GM12878 (cell line): Measurements from ENCODE around the gene RHEX. TPM values are rescaled to one million over a fixed set of nuclear protein-coding genes. Genes with fewer than 3 reads are reported as not detected.

Experiments
- ATAC-seq: fragments of 200-7000 bp; cut with Tn5 transposase; 3 replicates; pipeline ENCODE4 v1.9.1; 2020; ENCODE audit warnings: mild to moderate bottlenecking, moderate library complexity
- BruUV-seq: library from RNA; stranded (reverse); fragments of 400-500 nt; replicated peaks from 2 replicates; lab custom pipeline; 2021; lab: Mats Ljungman, UMichigan
- CTCF ChIA-PET: fragments of 300-600 bp; sonication (Branson Sonifier 250); formaldehyde crosslinking; extraction: SDS; loops from one replicate; lab custom pipeline; 2021; ENCODE audit warnings: inconsistent platforms; lab: Yijun Ruan, JAX
- POLR2A ChIA-PET: fragments of 350-600 bp; formaldehyde crosslinking; extraction: SDS; loops from one replicate; lab custom pipeline; 2021; ENCODE audit warnings: inconsistent platforms; lab: Charles Lee
- RAD21 ChIA-PET: fragments of 300-600 bp; sonication (Branson Sonifier 250); formaldehyde crosslinking; loops from one replicate; lab custom pipeline; 2023; ENCODE audit warnings: antibody characterized with exemption; ENCODE audit not compliant: unreplicated experiment; lab: Charles Lee
- SMC1A ChIA-PET: fragments of 300-600 bp; sonication (Branson Sonifier 250); formaldehyde crosslinking; loops from one replicate; lab custom pipeline; 2023; ENCODE audit not compliant: unreplicated experiment, uncharacterized antibody; lab: Charles Lee
- DNase-seq: peaks from one replicate; pipeline ENCODE4 v3.0.0-alpha.2; 2011; ENCODE audit warnings: low read depth, low spot score
- FAIRE-seq: peaks from 3 replicates; lab custom pipeline; 2011; peaks lifted over from hg19 to GRCh38; lab: Jason Lieb, UNC
- H2AFZ ChIP-seq: 2 replicates; pipeline ENCODE4 v1.6.0; 2011; ENCODE audit warnings: low read depth, low read length, control low read depth; ENCODE audit not compliant: control insufficient read depth
- H3K27ac ChIP-seq: 2 replicates; pipeline ENCODE4 v1.5.1; 2011; ENCODE audit warnings: control low read depth; ENCODE audit not compliant: control insufficient read depth, insufficient read depth
- H3K27me3 ChIP-seq, 2 experiments: replicated peaks in 1 of 2; 2 replicates each; pipeline versions ENCODE4 v1.6.0 to v1.6.1; 2011; ENCODE audit warnings: low read length in 1 of 2; ENCODE audit not compliant: control insufficient read depth in 2 of 2, insufficient read depth in 2 of 2
- H3K36me3 ChIP-seq, 2 experiments: 2 replicates each; pipeline ENCODE4 v1.5.1; 2011; ENCODE audit warnings: low read length in 1 of 2; ENCODE audit not compliant: control insufficient read depth in 2 of 2, insufficient read depth in 2 of 2
- H3K4me1 ChIP-seq: 2 replicates; pipeline ENCODE4 v1.6.1; 2011; ENCODE audit warnings: mild to moderate bottlenecking, low read length, moderate library complexity, mixed read lengths; ENCODE audit not compliant: control insufficient read depth, insufficient read depth
- H3K4me2 ChIP-seq: 2 replicates; pipeline ENCODE4 v1.6.0; 2011; ENCODE audit warnings: control low read depth; ENCODE audit not compliant: control insufficient read depth, insufficient read depth
- H3K4me3 ChIP-seq: fragments of 200-600 bp; sonication (generic); 2 replicates; pipeline ENCODE4 v1.5.1; 2016
- H3K79me2 ChIP-seq: 2 replicates; pipeline ENCODE4 v1.6.0; 2011; ENCODE audit warnings: low read length; ENCODE audit not compliant: control insufficient read depth, insufficient read depth
- H3K9ac ChIP-seq: 2 replicates; pipeline ENCODE4 v1.8.0; 2011; ENCODE audit warnings: low read length, control low read depth, mixed read lengths; ENCODE audit not compliant: control insufficient read depth, insufficient read depth
- H3K9me3 ChIP-seq: replicated peaks from 3 replicates; pipeline ENCODE4 v1.5.1; 2011; ENCODE audit warnings: mild to moderate bottlenecking, low read length; ENCODE audit not compliant: control insufficient read depth, insufficient read depth
- H4K20me1 ChIP-seq: 2 replicates; pipeline ENCODE4 v1.6.0; 2011; ENCODE audit not compliant: control insufficient read depth, insufficient read depth
- BMI1 ChIP-seq: fragments of 450-650 bp; IDR thresholded peaks from 2 replicates; pipeline ENCODE4 v1.6.1; 2016; ENCODE audit warnings: mild to moderate bottlenecking, moderate library complexity, borderline replicate concordance
- E4F1 ChIP-seq: fragments of 450-650 bp; IDR thresholded peaks from 2 replicates; pipeline ENCODE4 v1.6.1; 2018; ENCODE audit warnings: borderline replicate concordance, mild to moderate bottlenecking; ENCODE audit not compliant: partially characterized antibody
- ESRRA ChIP-seq: IDR thresholded peaks from 2 replicates; pipeline ENCODE4 v1.6.1; 2012; ENCODE audit warnings: mild to moderate bottlenecking, low read length, improper control_type of control experiment
- GABPA ChIP-seq: IDR thresholded peaks from 2 replicates; pipeline ENCODE4 v1.6.1; 2014; ENCODE audit warnings: antibody characterized with exemption, low read depth, mild to moderate bottlenecking, inconsistent platforms
- HDAC6 ChIP-seq: fragments of 200-600 bp; sonication (generic); IDR thresholded peaks from one replicate; pipeline ENCODE4 v1.8.0; 2017; ENCODE audit warnings: antibody characterized with exemption; ENCODE audit not compliant: unreplicated experiment
- MAX ChIP-seq: IDR thresholded peaks from 2 replicates; pipeline ENCODE4 v1.6.1; 2012; ENCODE audit warnings: low read depth, low read length, improper control_type of control experiment
- MTA2 ChIP-seq: fragments of 450-650 bp; IDR thresholded peaks from 2 replicates; pipeline ENCODE4 v1.6.1; 2016; ENCODE audit warnings: low read depth, mild to moderate bottlenecking, moderate library complexity
- MTA3 ChIP-seq: IDR thresholded peaks from 2 replicates; pipeline ENCODE4 v1.6.1; 2012; ENCODE audit warnings: low read length, inconsistent platforms, borderline replicate concordance
- MYC ChIP-seq: IDR thresholded peaks from 2 replicates; pipeline ENCODE4 v1.6.1; 2011; ENCODE audit warnings: mild to moderate bottlenecking, low read length, moderate library complexity, inconsistent platforms; ENCODE audit not compliant: insufficient read depth, insufficient replicate concordance, insufficient read length, severe bottlenecking
- RAD51 ChIP-seq: fragments of 450-650 bp; IDR thresholded peaks from 2 replicates; pipeline ENCODE4 v1.6.1; 2016; ENCODE audit warnings: moderate library complexity, mild to moderate bottlenecking, inconsistent platforms
- RFX5 ChIP-seq: IDR thresholded peaks from 2 replicates; pipeline ENCODE4 v1.6.1; 2011; ENCODE audit warnings: low read depth, low read length, improper control_type of control experiment
- SIN3A ChIP-seq: IDR thresholded peaks from 2 replicates; pipeline ENCODE4 v1.6.1; 2012; ENCODE audit warnings: low read depth, low read length, improper control_type of control experiment
- SMAD5 ChIP-seq: IDR thresholded peaks from 2 replicates; pipeline ENCODE4 v1.6.1; 2016; ENCODE audit warnings: antibody characterized with exemption, low read depth
- SMARCA5 ChIP-seq: fragments of 450-650 bp; IDR thresholded peaks from 2 replicates; pipeline ENCODE4 v1.6.1; 2017; ENCODE audit warnings: mild to moderate bottlenecking
- SPI1 ChIP-seq: IDR thresholded peaks from 2 replicates; pipeline ENCODE4 v1.6.1; 2011; ENCODE audit warnings: low read depth, mild to moderate bottlenecking, low read length, moderate library complexity, borderline replicate concordance; ENCODE audit not compliant: insufficient read depth
- TBL1XR1 ChIP-seq: IDR thresholded peaks from 2 replicates; pipeline ENCODE4 v1.6.1; 2012; ENCODE audit warnings: low read depth, low read length, improper control_type of control experiment
- TCF7 ChIP-seq: IDR thresholded peaks from 2 replicates; pipeline ENCODE4 v1.6.1; 2014; ENCODE audit warnings: antibody characterized with exemption, borderline replicate concordance
- ZNF24 ChIP-seq: fragments of 450-650 bp; IDR thresholded peaks from 2 replicates; pipeline ENCODE4 v1.6.1; 2017; ENCODE audit warnings: antibody characterized with exemption, mild to moderate bottlenecking
- ZNF622 ChIP-seq: fragments of 450-650 bp; IDR thresholded peaks from 2 replicates; pipeline ENCODE4 v1.6.1; 2017; ENCODE audit warnings: mild to moderate bottlenecking, inconsistent platforms
- ZZZ3 ChIP-seq: IDR thresholded peaks from 2 replicates; pipeline ENCODE4 v1.6.1; 2011; ENCODE audit warnings: low read depth; ENCODE audit not compliant: control insufficient read depth, insufficient read length
- in situ Hi-C: fragments of 300-500 bp; cut with MboI; formaldehyde crosslinking; loops from 9 replicates; pipeline ENCODE4 v1.14.3; 2018; ENCODE audit warnings: mixed read lengths
- intact Hi-C: fragments of 100-400 bp; cut with micrococcal nuclease; formaldehyde crosslinking; loops from one replicate; pipeline ENCODE4 v1.14.2; 2022; ENCODE audit not compliant: unreplicated experiment
- polyA plus RNA-seq, 11 experiments: library from polyadenylated mRNA; depleted of rRNA in 4 of 11; unstranded in 6 of 11; stranded (reverse) in 5 of 11; fragments of >200 nt; fragmentation: Nextera tagmentation in 4 of 11; fragmentation: Illumina TruSeq in 1 of 11; extraction: Ambion mirVana in 4 of 11; extraction: Trizol in 1 of 11; gene quantifications; 1 replicate in 1 of 11; 2 replicates in 10 of 11; pipeline versions ENCODE4 v1.2.1 to v1.2.3, GENCODE V29; 2011 to 2016; ENCODE audit warnings: inconsistent platforms in 2 of 11, missing spikeins in 2 of 11, low read depth in 1 of 11
- total RNA-seq, 4 experiments: library from RNA; depleted of rRNA in 3 of 4; stranded (reverse); fragments of >200 nt in 3 of 4; fragmentation: Illumina TruSeq in 1 of 4; extraction: Trizol in 1 of 4; gene quantifications; 2 replicates each; pipeline versions ENCODE4 v1.2.1 to v1.2.3, GENCODE V29; 2013 to 2021
- TF ChIP-seq, protein P1 (sequence below): fragments of 450-650 bp; IDR thresholded peaks from 2 replicates; pipeline ENCODE4 v1.6.1; 2017; ENCODE audit warnings: low read depth, mild to moderate bottlenecking, moderate library complexity
- TF ChIP-seq, protein P2 (sequence below): IDR thresholded peaks from 2 replicates; pipeline ENCODE4 v1.6.1; 2011; ENCODE audit warnings: low read depth, mild to moderate bottlenecking, low read length, moderate library complexity, borderline replicate concordance; ENCODE audit errors: extremely low read depth

Gene RHEX
- total and polyA plus RNA-seq, 10 of the 15 experiments (the other 5 are each of a cell fraction or from before 2014, with no cell fraction given): 2.4 to 11.4 (median 5.7) TPM

- POLR2A ChIA-PET: no interaction called here
- TF ChIP-seq MAX (no peak), MTA3 (peak; percentile 72; the same call in 1 of the 2 replicates), TBL1XR1 (peak; percentile 77; the same call in 1 of the 2 replicates), MYC (no peak), E4F1 (no peak), ZNF622 (no peak), SIN3A (no peak), SMARCA5 (no peak), SPI1 (no peak), ZZZ3 (no peak), BMI1 (no peak; the same call in 1 of the 2 replicates), RAD51 (peak; percentile 61; the same call in 1 of the 2 replicates), RFX5 (no peak), GABPA (0 out of 2 replicates have a peak, but pooled peaks have one; percentile 39), TCF7 (peak; percentile 13; the same call in 1 of the 2 replicates), ZNF24 (no peak), ESRRA (no peak), MTA2 (peak; percentile 76), SMAD5 (no peak), HDAC6 (no peak)
- TF ChIP-seq, protein P1, sequence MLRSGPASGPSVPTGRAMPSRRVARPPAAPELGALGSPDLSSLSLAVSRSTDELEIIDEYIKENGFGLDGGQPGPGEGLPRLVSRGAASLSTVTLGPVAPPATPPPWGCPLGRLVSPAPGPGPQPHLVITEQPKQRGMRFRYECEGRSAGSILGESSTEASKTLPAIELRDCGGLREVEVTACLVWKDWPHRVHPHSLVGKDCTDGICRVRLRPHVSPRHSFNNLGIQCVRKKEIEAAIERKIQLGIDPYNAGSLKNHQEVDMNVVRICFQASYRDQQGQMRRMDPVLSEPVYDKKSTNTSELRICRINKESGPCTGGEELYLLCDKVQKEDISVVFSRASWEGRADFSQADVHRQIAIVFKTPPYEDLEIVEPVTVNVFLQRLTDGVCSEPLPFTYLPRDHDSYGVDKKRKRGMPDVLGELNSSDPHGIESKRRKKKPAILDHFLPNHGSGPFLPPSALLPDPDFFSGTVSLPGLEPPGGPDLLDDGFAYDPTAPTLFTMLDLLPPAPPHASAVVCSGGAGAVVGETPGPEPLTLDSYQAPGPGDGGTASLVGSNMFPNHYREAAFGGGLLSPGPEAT: peak; percentile 83; the same call in 1 of the 2 replicates
- TF ChIP-seq, protein P2, sequence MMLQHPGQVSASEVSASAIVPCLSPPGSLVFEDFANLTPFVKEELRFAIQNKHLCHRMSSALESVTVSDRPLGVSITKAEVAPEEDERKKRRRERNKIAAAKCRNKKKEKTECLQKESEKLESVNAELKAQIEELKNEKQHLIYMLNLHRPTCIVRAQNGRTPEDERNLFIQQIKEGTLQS: no peak
Observed at GRCh38 chr1:206049293-206049692, 3.7 kb upstream of the RHEX start.

More at GRCh38 chr1:206049293-206049692, 3.7 kb upstream of the RHEX start:
- no TSS peak for BruUV-seq
- FAIRE-seq (no peak), ATAC-seq (peak; percentile 64), DNase-seq (peak; percentile 90)
- Histone ChIP-seq H3K27me3 (no peaks in the 10 kb centered on the region), H2AFZ (no peak overlapping the region), H3K27ac (peak overlapping the region; percentile 91), H3K4me3 (no peak overlapping the region), H3K9ac (no peak overlapping the region), H3K36me3 (no peaks in the 10 kb centered on the region; a peak in 1 of 4 replicates), H4K20me1 (no peaks in the 10 kb centered on the region), H3K79me2 (peaks cover 19% of the 10 kb centered on the region), H3K4me2 (no peak overlapping the region; the same call in 1 of the 2 replicates), H3K4me1 (peaks cover 53% of the 10 kb centered on the region), H3K9me3 (no peaks in the 10 kb centered on the region)
- in situ Hi-C loops (no loop called here), intact Hi-C loops (loop anchor here (1.0 kb wide), 1 partner anchor 9 kb away; no protein-coding TSS in a partner anchor)
- ChIA-PET CTCF (interaction anchor here (1.8 kb wide), 1 partner anchor 18 kb away, joined by 10 read pairs; no protein-coding TSS in a partner anchor), SMC1A (interaction anchor here (1.0 to 2.3 kb wide), 4 partner anchors 12 to 57 kb away, joined by 3 to 14 read pairs (median 4); no protein-coding TSS in a partner anchor), RAD21 (interaction anchor here (0.9 to 2.0 kb wide), 9 partner anchors 10 to 277 kb away, joined by 3 to 6 read pairs (median 3); no protein-coding TSS in a partner anchor)
